Measurements from ENCODE around the gene TDG. TPM values are rescaled to one million over a fixed set of nuclear protein-coding genes. Genes with fewer than 3 reads are reported as not detected.

The TDG gene
- polyA plus RNA-seq, 2 of the 4 experiments (the other 2 are of a cell fraction) = 28.7 to 65.4 TPM

DNA sequence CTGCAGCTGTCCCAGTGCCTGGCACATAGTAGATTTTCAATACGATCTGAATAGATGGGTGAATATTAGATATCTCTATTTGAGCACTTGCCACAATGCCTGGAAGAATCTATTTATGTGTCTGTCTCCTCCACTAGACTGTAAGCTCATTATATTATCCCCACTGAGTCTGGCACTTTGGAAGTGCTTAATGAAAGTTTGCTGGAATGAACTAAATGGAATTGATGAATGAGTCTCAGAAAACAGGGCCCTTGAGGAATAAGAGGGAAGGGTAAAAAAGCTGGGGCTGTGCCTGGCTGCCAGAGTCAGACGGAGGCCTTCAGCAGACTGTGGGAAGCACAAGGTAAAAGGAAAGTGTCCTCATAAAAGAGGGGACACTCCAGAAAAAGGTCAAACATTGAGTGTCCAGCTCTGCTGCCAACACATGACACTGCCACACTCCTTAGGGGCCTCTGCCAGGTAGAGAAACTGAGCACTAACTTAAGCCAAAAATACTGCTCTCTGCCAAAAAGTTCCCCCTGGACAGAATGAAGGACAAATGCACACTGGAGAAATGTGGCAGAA lies 45.0 kb downstream of the TDG start:
- TF ChIP-seq CBX8 (IDR thresholded peaks at IDR 0.05) = no peak
- TF ChIP-seq MAFK (IDR thresholded peaks at IDR 0.05; ENCODE audit: partially characterized antibody) = no peak
- no peak for TF ChIP-seq HMGXB4 (CRISPR knock-in tag; IDR thresholded peaks at IDR 0.05; ENCODE audit: borderline replicate concordance)
- no peak for TF ChIP-seq SMC3 (IDR thresholded peaks at IDR 0.05)
- no peak for TF ChIP-seq RARB (CRISPR knock-in tag; IDR thresholded peaks at IDR 0.05)
- no peak for TF ChIP-seq GATA3 (IDR thresholded peaks at IDR 0.05; ENCODE audit: borderline replicate concordance)
- TF ChIP-seq FOSB (CRISPR knock-in tag; IDR thresholded peaks at IDR 0.05) = no peak
- TF ChIP-seq NPAS2 (CRISPR knock-in tag; IDR thresholded peaks at IDR 0.05; ENCODE audit: borderline replicate concordance) = no peak
- TF ChIP-seq FOXS1 (CRISPR knock-in tag; IDR thresholded peaks at IDR 0.05) = no peak
- no peak for TF ChIP-seq ESRRA (IDR thresholded peaks at IDR 0.05; ENCODE audit: borderline replicate concordance, low read length)
- TF ChIP-seq RNF2 (IDR thresholded peaks at IDR 0.05; ENCODE audit: borderline replicate concordance, low read depth) = no peak
- TF ChIP-seq TP53 (CRISPR knock-in tag; IDR thresholded peaks at IDR 0.05) = no peak
- POLR2A ChIA-PET = no interaction called here
- H3K9me3 ChIP-seq = peaks cover 3% of the 10 kb centered on the region; the same call in 1 of the 3 replicates
- H3K4me3 ChIP-seq = no peak overlapping the region
- DNase-seq (ENCODE audit: low read depth in 1 of 2, low spot score in 1 of 2) (no peak), FAIRE-seq (no peak), ATAC-seq (no peak)
- peak overlapping the region in 1 of 2 experiments; percentile 27; a peak in 1 of 6 replicates for H3K27ac ChIP-seq
- H3K4me2 ChIP-seq = no peak overlapping the region
- CTCF ChIA-PET = no interaction called here
- WGBS (ENCODE audit: missing lambda C conversion rate) = 77% methylated on average over 2 of the region's 2 CpGs
- peaks cover 22% of the 10 kb centered on the region for H3K4me1 ChIP-seq

DNA sequence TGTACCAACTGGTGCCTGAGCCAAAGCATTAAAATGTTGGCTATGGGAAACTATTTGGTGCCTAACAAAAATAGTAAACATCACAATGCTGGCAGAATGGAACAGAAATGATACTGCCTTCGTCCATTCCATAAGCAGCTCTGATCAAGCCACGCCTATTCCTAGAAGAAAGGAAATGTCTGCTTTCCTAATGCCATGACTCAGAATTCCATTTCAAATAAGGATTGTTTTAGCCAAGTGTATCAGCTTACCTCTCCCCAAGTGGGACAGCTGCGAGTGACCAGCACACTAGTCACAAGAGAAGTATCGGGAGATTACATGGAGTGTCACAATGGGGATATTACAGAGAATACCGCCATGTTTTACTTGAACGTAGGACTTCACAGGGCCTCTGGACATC lies 45.6 kb downstream of the TDG start:
- 62% methylated on average over 6 of the region's 6 CpGs for WGBS (ENCODE audit: missing lambda C conversion rate)
- ChIA-PET CTCF (no interaction called here), POLR2A (no interaction called here)
- DNase-seq (ENCODE audit: low read depth in 1 of 2, low spot score in 1 of 2) = peak; percentile 13 to 46
- H3K4me1 ChIP-seq = peaks cover 22% of the 10 kb centered on the region
- no peak overlapping the region for H3K4me3 ChIP-seq
- H3K4me2 ChIP-seq = no peak overlapping the region
- peak overlapping the region in 1 of 2 experiments; percentile 27; a peak in 1 of 6 replicates for H3K27ac ChIP-seq
- H3K9me3 ChIP-seq = peaks cover 3% of the 10 kb centered on the region; the same call in 1 of the 3 replicates
- TF ChIP-seq ZSCAN20 (CRISPR knock-in tag; IDR thresholded peaks at IDR 0.05) (no peak), CBX8 (IDR thresholded peaks at IDR 0.05) (no peak), EHF (CRISPR knock-in tag; IDR thresholded peaks at IDR 0.05) (no peak), ATOH8 (CRISPR knock-in tag; IDR thresholded peaks at IDR 0.05; ENCODE audit: low read depth) (no peak), RCOR1 (IDR thresholded peaks at IDR 0.05; ENCODE audit: low read depth, low read length) (no peak), POLR2A (IDR thresholded peaks at IDR 0.05; ENCODE audit: low read length) (no peak), FOSL2 (IDR thresholded peaks at IDR 0.05) (no peak), FOSL2 (CRISPR knock-in tag; IDR thresholded peaks at IDR 0.05) (peak; percentile 8; the same call in 1 of the 2 replicates), KDM1A (IDR thresholded peaks at IDR 0.05; ENCODE audit: low read depth) (no peak)
- peak; percentile 66 to 71; a peak in 5 of 6 replicates for ATAC-seq
- FAIRE-seq = no peak

DNA sequence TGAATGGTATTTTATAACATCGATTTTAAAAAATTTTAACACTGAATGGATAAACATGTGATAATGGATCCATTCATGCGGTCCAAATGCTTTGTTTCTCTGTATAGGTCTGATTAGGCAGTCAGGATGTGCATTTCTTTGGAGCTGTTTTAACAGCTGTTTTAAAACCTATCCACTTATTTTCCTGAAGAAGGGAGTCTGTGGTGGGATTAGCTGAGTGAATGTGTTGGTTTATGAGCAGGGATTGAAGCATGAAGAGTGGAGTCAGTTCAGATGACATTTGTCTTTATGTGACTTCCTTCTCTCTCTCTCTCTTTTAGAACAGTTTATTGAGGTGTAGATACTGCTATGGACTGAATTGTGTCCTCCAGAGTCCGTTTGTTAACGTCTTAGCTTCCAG lies 46.7 kb downstream of the TDG start:
- POLR2A ChIA-PET = no interaction called here
- 66% methylated on average over 4 of the region's 4 CpGs for WGBS (ENCODE audit: missing lambda C conversion rate)
- TF ChIP-seq KDM1A (IDR thresholded peaks at IDR 0.05; ENCODE audit: low read depth) = no peak
- no peak for TF ChIP-seq POLR2AphosphoS2 (conservative IDR thresholded peaks at IDR 0.05; ENCODE audit: low read length)
- TF ChIP-seq MAX (IDR thresholded peaks at IDR 0.05) = no peak
- no peak for TF ChIP-seq ELK1 (IDR thresholded peaks at IDR 0.05; ENCODE audit: low read depth, low read length)
- TF ChIP-seq, protein P1, sequence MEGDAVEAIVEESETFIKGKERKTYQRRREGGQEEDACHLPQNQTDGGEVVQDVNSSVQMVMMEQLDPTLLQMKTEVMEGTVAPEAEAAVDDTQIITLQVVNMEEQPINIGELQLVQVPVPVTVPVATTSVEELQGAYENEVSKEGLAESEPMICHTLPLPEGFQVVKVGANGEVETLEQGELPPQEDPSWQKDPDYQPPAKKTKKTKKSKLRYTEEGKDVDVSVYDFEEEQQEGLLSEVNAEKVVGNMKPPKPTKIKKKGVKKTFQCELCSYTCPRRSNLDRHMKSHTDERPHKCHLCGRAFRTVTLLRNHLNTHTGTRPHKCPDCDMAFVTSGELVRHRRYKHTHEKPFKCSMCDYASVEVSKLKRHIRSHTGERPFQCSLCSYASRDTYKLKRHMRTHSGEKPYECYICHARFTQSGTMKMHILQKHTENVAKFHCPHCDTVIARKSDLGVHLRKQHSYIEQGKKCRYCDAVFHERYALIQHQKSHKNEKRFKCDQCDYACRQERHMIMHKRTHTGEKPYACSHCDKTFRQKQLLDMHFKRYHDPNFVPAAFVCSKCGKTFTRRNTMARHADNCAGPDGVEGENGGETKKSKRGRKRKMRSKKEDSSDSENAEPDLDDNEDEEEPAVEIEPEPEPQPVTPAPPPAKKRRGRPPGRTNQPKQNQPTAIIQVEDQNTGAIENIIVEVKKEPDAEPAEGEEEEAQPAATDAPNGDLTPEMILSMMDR (IDR thresholded peaks at IDR 0.05) = no peak
- no peak for TF ChIP-seq HOXB13 (CRISPR knock-in tag; IDR thresholded peaks at IDR 0.05; ENCODE audit: low read depth)
- no peak for TF ChIP-seq SREBF2 (IDR thresholded peaks at IDR 0.05)
- no peak for TF ChIP-seq ESRRA (IDR thresholded peaks at IDR 0.05; ENCODE audit: borderline replicate concordance, low read length)
- TF ChIP-seq KDM5A (IDR thresholded peaks at IDR 0.05) = no peak
- TF ChIP-seq ZFP36 (IDR thresholded peaks at IDR 0.05; ENCODE audit: borderline replicate concordance, partially characterized antibody) = no peak
- TF ChIP-seq HEYL (CRISPR knock-in tag; IDR thresholded peaks at IDR 0.05) = no peak
- TF ChIP-seq CHD4 (IDR thresholded peaks at IDR 0.05; ENCODE audit: borderline replicate concordance) = no peak
- TF ChIP-seq PHF8 (IDR thresholded peaks at IDR 0.05; ENCODE audit: borderline replicate concordance, low read depth) = no peak

More for the DNA sequence above, 46.7 kb downstream of the TDG start:
- no peak overlapping the region for H3K4me3 ChIP-seq
- H3K9me3 ChIP-seq = peaks cover 3% of the 10 kb centered on the region; the same call in 1 of the 3 replicates
- no peak overlapping the region for H3K4me2 ChIP-seq
- no peak for FAIRE-seq
- peaks cover 11% of the 10 kb centered on the region for H3K4me1 ChIP-seq
- no peak for ATAC-seq
- no peak for DNase-seq (ENCODE audit: low read depth in 1 of 2, low spot score in 1 of 2)
- H3K27ac ChIP-seq = no peak overlapping the region
- CTCF ChIA-PET = interaction anchor here (2.5 kb wide), 1 partner anchor 10 kb away, joined by 5 read pairs; no protein-coding TSS in a partner anchor

All from A549 (cell line).